CD4-positive, alpha-beta T cell treated with Interleukin-4 for 1 hour (primary cell): ENCODE data around the gene POLR1H.

Source experiments
- DNase-seq, 2 donors: peaks; one replicate each; pipeline ENCODE4 v3.0.0-alpha.2; 2020 to 2022

Gene POLR1H

DNA sequence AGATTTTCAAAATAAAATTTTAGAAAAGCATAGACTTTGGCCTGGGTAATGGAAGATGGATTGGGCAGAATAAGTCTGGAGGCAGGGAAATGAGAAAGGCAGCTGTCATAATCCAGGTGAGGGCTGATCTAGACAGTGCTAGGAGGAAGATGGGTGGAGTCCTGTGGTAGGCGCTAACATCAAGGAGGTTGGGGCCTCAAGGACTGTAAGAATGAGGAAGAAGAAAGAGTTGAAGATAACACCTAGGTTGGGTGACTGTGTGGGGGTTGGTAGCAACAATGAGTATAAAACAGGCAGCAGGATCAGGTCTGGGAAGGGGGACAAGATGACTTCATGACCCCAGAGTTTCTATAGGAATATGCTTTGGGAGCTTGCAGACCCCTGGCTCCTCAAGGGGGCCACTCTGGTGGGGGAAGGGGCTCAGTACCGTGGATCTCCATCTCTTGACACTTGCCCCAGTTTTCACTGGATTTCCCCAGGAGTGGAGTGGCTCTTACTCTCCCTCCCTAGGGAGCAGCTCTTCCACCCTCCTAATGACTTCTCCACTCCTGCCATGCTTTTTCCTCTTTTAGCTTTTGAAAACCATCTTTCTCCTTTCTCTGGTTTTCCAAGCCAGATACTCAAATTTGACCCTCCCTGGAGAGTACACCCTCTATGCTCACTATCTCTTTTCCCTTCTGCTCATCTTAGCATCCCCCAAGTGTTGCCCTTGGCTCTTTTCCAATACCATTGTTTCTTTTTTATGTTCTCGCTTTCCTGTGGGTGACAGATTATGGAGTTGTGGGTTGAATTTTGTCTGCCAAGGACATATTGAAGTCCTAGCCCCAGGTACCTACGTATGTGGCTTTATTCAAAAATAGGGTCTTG lies 37.1 kb downstream of the POLR1H start:
- DNase-seq = no peak

DNA sequence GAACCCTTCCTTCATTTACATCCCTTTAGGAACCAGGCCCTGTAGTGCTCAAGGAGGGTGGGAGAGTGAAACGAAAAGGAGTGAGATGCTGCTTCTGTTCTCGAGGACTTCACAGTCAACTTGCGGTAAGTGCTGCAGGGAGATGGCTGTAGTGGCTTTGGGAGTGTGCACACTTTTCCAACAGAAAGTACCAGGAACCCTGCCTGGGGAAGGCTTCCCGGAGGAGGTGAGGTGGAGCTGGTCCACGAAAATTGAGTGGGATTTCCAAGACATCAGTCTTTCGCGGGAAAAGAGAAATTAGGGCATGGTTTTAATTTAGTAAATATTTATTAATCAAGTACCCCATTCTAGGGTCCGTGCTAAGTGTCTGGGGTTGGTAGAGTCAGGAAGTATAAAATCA lies 39.1 kb downstream of the POLR1H start:
- no peak for DNase-seq

DNA sequence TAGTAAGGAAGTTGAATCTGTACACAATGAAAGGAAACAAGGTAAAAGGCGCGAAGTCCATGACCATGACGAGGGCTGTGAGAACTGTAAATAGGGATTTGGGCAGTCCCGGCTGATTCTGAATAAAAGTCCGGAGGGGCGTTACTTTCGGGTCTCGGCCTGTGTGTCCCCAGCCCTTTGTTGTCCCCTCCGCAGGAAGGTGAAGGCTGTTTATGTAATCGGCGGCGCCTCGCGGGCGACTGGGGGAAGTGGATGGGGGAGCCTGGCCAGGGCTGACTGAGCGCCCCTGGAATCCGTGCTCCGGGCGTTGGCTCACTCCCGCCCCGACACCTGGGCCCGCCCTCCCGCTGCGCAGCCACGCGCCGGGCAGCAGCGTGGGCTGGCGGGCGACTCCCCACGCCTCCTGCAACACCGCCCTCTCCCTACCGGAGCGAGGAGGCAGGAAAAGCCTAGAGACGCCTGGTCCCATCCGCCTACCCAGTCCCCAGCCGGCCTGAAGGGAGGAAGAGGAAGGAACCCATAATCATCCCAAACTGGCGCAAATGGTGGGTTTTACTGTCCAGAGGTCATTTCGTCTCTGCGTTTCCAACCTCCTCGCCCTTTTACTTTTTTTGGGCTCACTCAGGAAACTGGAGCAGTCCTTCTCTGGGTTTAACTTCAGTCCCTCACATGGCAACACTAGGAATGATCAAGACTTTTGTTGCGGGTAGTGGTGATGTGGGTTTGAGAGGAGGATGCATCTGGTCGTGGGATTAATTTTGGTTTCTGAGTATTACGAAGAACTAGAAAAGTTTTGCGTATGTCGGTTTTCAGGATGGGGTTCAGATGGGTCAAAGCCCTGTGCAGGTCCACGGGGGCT lies 39.7 kb downstream of the POLR1H start:
- DNase-seq = peak in 1 of 2 donors; percentile 14

DNA sequence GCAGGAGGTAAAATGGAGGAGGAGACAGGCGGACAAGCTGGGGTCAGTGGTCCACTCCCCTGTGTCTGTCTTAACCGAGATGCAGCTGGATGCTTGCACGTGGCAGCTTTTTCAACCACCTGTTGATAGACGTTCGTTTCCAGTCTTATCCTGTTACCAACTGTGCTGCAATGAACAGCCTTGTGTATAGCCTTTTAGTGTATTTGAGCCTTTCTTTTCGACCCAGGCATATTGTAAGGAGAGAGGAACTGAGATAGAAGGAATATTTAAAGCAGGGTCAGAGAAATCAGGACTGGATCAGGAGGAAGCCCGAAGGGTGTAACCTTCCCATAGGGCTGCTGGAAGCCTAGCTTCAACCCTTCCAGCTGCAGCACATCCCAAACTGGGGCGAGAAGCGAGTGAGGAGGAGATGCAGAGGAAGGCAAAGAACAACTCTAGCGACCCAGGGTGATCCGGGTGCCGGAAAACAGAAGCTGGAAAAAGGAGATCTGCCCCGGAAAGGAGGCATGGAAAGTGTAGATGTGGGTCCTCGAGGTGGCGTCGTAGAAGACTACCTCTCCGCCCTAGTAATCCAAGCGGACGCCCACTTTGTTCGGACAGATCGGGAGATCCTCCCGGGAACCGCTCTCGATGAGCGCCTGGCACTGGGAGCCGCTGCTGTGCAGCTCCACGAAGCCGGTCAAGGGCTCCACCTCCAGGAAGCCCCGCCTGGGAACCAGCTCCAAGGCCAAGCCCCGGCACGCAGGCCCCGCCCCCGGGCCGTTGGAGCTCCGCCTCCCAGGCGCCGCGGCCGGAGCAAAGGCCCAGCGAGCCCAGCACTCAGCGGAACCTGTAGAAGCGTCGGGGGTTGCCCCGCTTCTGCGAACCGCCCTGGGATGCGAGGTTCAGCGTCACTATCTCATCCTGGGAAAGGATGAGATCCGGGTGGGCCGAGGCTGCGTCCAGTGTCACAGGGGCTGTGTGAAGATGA lies 40.7 kb downstream of the POLR1H start:
- DNase-seq = peak; percentile 68

- peak in 1 of 2 donors; percentile 13 for DNase-seq
Observed at GRCh38 chr6:30102414-30102969, 41.4 kb downstream of the POLR1H start.

GRCh38 chr6:30102970-30103871 lies 42.2 kb downstream of the POLR1H start:
- DNase-seq = peak; percentile 86 to 88

GRCh38 chr6:30103872-30104179 lies 42.8 kb downstream of the POLR1H start:
- DNase-seq = no peak

DNA sequence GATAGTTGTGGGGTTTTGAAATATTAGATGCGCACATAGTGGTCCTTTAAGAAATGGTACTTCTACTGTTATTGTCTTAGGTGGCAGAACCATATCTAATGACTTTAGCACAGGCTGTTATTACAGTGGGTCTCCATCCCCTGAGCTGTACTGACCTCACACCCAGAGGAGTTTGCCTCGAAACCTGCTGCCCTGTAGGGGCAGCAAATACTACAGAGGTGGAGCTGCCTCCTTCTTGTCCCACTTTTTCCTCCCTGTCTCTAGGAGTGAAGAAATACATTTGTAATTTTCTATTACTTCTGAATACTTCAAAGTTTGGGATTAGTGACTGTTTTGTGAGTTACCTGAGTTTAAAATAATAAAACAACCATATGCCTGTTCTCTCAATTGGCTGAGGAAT lies 43.6 kb downstream of the POLR1H start:
- no peak for DNase-seq

DNA sequence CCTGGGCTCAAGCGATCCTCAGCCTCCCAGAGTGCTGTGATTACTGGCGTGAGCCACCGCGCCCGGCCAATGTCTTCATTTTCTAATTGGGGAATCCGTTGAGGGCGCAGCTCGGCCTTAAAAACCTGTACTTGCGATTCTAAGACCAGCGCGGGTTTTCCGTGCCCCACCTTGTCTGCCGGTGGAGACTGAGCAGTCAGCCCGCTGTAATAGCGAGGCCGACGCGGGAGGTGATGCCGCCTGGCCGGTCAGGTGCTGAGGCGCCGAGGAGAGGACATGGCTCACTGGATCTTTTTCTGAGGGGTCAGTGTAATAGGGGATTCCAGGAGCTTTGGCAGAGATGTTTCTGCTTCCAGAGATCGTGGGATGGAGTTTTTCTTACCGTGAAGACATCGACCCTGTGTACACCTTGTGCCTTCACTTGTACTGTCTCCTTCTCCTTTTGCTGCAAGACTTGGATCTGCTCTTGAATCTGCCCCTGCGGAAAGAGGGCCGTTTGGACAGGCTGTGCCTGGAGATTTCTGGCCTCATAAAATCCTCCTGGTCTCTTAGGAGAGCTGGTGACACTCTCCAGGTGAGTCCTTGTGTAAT lies 50.3 kb downstream of the POLR1H start:
- no peak for DNase-seq

GRCh38 chr6:30112402-30112994 lies 51.4 kb downstream of the POLR1H start:
- DNase-seq = no peak

- no peak for DNase-seq
Observed at GRCh38 chr6:30113003-30113759, 52.1 kb downstream of the POLR1H start, which contains the start of gene TRIM31. Gene TRIM31 (minus strand): TSS chr6:30113090. CDS start chr6:30112805, 285 bp downstream.

GRCh38 chr6:30113841-30114240 lies 52.8 kb downstream of the POLR1H start:
- DNase-seq = no peak
